MM.1S (cell line): ENCODE measurements around the gene KIAA1958.

Experiments
- DNase-seq: peaks from one replicate; pipeline ENCODE4 v3.0.0-alpha.2; 2015
- H2AFZ ChIP-seq: fragments of 300-600 bp; sonication (generic); 2 replicates; pipeline ENCODE4 v1.6.0; 2016; ENCODE audit warnings: antibody characterized with exemption, low read length
- H3F3A ChIP-seq: fragments of 300-600 bp; sonication (generic); 2 replicates; pipeline ENCODE4 v1.6.1; 2016; ENCODE audit warnings: mild to moderate bottlenecking, antibody characterized with exemption, low read length, moderate library complexity, mixed read lengths; ENCODE audit not compliant: insufficient read depth
- H3K27ac ChIP-seq: fragments of 300-600 bp; sonication (generic); 2 replicates; pipeline ENCODE4 v1.5.1; 2016; ENCODE audit warnings: mild to moderate bottlenecking, low read length
- H3K27me3 ChIP-seq: fragments of 300-600 bp; sonication (generic); replicated peaks from 2 replicates; pipeline ENCODE4 v1.6.0; 2016; ENCODE audit warnings: low read length; ENCODE audit not compliant: insufficient read depth
- H3K36me3 ChIP-seq: fragments of 300-600 bp; sonication (generic); replicated peaks from 2 replicates; pipeline ENCODE4 v1.6.1; 2016; ENCODE audit warnings: mild to moderate bottlenecking, low read length, mixed read lengths; ENCODE audit not compliant: insufficient read depth
- H3K4me1 ChIP-seq: fragments of 300-600 bp; sonication (generic); 2 replicates; pipeline ENCODE4 v1.6.1; 2016; ENCODE audit warnings: low read length, mixed read lengths
- H3K4me2 ChIP-seq: fragments of 300-600 bp; sonication (generic); 2 replicates; pipeline ENCODE4 v1.6.0; 2016; ENCODE audit warnings: low read depth, low read length
- H3K4me3 ChIP-seq: fragments of 300-600 bp; sonication (generic); 2 replicates; pipeline ENCODE4 v1.5.1; 2016; ENCODE audit warnings: low read length, mixed read lengths
- H3K79me2 ChIP-seq: fragments of 300-600 bp; sonication (generic); 2 replicates; pipeline ENCODE4 v1.6.1; 2016; ENCODE audit warnings: mixed run types, low read length, mixed read lengths
- H3K9ac ChIP-seq: fragments of 300-600 bp; sonication (generic); 2 replicates; pipeline ENCODE4 v1.6.1; 2016; ENCODE audit warnings: low read length, mixed read lengths
- H3K9me2 ChIP-seq: fragments of 300-600 bp; sonication (generic); replicated peaks from 2 replicates; pipeline ENCODE4 v1.6.1; 2016; ENCODE audit warnings: mild to moderate bottlenecking, low read length, mixed read lengths; ENCODE audit not compliant: insufficient read depth
- H3K9me3 ChIP-seq: fragments of 300-600 bp; sonication (generic); replicated peaks from 2 replicates; pipeline ENCODE4 v1.6.1; 2016; ENCODE audit warnings: mild to moderate bottlenecking, low read length, mixed read lengths; ENCODE audit not compliant: insufficient read depth
- H4K20me1 ChIP-seq: fragments of 300-600 bp; sonication (generic); 2 replicates; pipeline ENCODE4 v1.6.1; 2016; ENCODE audit warnings: mild to moderate bottlenecking, low read length, moderate library complexity, mixed read lengths; ENCODE audit not compliant: insufficient read depth
- EZH2 ChIP-seq: fragments of 300-600 bp; sonication (generic); optimal IDR thresholded peaks from 2 replicates; pipeline ENCODE3; 2017; ENCODE audit warnings: low read depth, mild to moderate bottlenecking, antibody characterized with exemption, low read length, mixed read lengths
- EZH2phosphoT487 ChIP-seq: fragments of 300-600 bp; sonication (generic); IDR thresholded peaks from 2 replicates; pipeline ENCODE4 v1.6.1; 2018; ENCODE audit warnings: antibody characterized with exemption, low read length
- TF ChIP-seq, protein P1 (sequence below): fragments of 300-600 bp; sonication (generic); IDR thresholded peaks from 2 replicates; pipeline ENCODE4 v1.5.1; 2016; ENCODE audit warnings: antibody characterized with exemption, low read length, mixed read lengths

The KIAA1958 gene

GRCh38 chr9:112439825-112440224, 46.8 kb upstream of the KIAA1958 start:
- H3F3A ChIP-seq = no peaks in the 10 kb centered on the region
- no peaks in the 10 kb centered on the region for H3K4me1 ChIP-seq
- no peaks in the 10 kb centered on the region for H4K20me1 ChIP-seq
- TF ChIP-seq EZH2phosphoT487 = no peak
- no peak for TF ChIP-seq EZH2
- TF ChIP-seq, protein P1, sequence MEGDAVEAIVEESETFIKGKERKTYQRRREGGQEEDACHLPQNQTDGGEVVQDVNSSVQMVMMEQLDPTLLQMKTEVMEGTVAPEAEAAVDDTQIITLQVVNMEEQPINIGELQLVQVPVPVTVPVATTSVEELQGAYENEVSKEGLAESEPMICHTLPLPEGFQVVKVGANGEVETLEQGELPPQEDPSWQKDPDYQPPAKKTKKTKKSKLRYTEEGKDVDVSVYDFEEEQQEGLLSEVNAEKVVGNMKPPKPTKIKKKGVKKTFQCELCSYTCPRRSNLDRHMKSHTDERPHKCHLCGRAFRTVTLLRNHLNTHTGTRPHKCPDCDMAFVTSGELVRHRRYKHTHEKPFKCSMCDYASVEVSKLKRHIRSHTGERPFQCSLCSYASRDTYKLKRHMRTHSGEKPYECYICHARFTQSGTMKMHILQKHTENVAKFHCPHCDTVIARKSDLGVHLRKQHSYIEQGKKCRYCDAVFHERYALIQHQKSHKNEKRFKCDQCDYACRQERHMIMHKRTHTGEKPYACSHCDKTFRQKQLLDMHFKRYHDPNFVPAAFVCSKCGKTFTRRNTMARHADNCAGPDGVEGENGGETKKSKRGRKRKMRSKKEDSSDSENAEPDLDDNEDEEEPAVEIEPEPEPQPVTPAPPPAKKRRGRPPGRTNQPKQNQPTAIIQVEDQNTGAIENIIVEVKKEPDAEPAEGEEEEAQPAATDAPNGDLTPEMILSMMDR = no peak
- H3K36me3 ChIP-seq = no peaks in the 10 kb centered on the region
- H3K79me2 ChIP-seq = no peaks in the 10 kb centered on the region
- H3K27ac ChIP-seq = no peak overlapping the region
- DNase-seq = no peak
- no peak overlapping the region for H3K9ac ChIP-seq
- no peaks in the 10 kb centered on the region for H3K9me3 ChIP-seq
- H2AFZ ChIP-seq = no peak overlapping the region
- no peaks in the 10 kb centered on the region for H3K9me2 ChIP-seq
- no peak overlapping the region for H3K4me3 ChIP-seq
- no peak overlapping the region for H3K4me2 ChIP-seq
- H3K27me3 ChIP-seq = no peaks in the 10 kb centered on the region

DNA sequence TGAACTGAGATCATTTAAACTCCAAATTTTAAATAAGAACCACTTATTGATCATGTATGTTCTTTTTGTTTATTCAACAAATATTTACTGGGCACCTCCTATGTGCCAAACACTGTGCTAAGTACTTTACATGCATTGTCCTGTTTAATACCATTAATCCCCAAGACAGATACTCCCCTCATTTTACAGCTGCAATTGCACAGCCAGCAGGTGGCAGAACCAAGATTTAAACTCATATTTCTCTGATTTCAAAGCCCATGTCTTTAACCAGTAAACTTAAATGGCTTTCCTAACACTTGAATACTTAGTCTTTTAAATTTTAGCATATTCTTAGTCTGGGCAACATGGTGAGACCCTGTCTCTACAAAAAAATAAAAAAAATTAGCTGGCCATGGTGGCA, 43.4 kb upstream of the KIAA1958 start:
- Histone ChIP-seq H3F3A (peaks cover 11% of the 10 kb centered on the region; the same call in 1 of the 2 replicates), H3K27me3 (no peaks in the 10 kb centered on the region), H3K79me2 (no peaks in the 10 kb centered on the region), H3K9me2 (no peaks in the 10 kb centered on the region), H3K4me1 (peaks cover 31% of the 10 kb centered on the region), H4K20me1 (no peaks in the 10 kb centered on the region), H3K4me2 (no peak overlapping the region), H3K27ac (no peak overlapping the region), H3K9me3 (no peaks in the 10 kb centered on the region), H3K36me3 (no peaks in the 10 kb centered on the region), H3K4me3 (no peak overlapping the region), H3K9ac (no peak overlapping the region), H2AFZ (no peak overlapping the region)
- TF ChIP-seq, protein P1 = peak; percentile 55
- TF ChIP-seq EZH2 = no peak
- peak; percentile 50 for DNase-seq

DNA sequence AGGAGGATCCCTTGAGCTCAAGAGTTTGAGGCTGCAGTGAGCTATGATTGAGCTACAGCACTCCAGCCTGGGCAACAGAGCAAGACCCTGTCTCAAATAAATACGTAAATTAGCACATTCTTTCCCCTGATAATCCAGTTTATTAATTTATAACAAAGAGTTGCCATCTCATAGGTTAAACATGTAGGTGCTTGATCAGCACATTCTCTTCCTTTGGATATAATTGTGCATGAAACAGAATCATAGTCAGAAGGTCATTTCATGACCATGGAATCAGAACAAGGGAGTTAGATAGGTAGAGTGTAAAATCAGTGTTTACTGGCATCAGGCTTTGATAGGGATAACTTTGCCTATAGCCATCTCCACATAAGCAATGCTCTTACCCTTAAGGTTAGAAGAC, 43.0 kb upstream of the KIAA1958 start:
- no peak overlapping the region for H2AFZ ChIP-seq
- H3K27ac ChIP-seq = no peak overlapping the region
- no peaks in the 10 kb centered on the region for H4K20me1 ChIP-seq
- H3K9me2 ChIP-seq = no peaks in the 10 kb centered on the region
- no peaks in the 10 kb centered on the region for H3K36me3 ChIP-seq
- no peak for DNase-seq
- no peak overlapping the region for H3K4me3 ChIP-seq
- no peaks in the 10 kb centered on the region for H3K9me3 ChIP-seq
- no peak for TF ChIP-seq EZH2phosphoT487
- TF ChIP-seq, protein P1 = no peak
- TF ChIP-seq EZH2 = no peak
- H3K4me2 ChIP-seq = no peak overlapping the region
- no peak overlapping the region for H3K9ac ChIP-seq
- peaks cover 31% of the 10 kb centered on the region for H3K4me1 ChIP-seq
- H3K79me2 ChIP-seq = no peaks in the 10 kb centered on the region
- H3K27me3 ChIP-seq = no peaks in the 10 kb centered on the region
- peaks cover 11% of the 10 kb centered on the region; the same call in 1 of the 2 replicates for H3F3A ChIP-seq
